ENCODE data around the gene CASQ2.

Gene CASQ2

DNA sequence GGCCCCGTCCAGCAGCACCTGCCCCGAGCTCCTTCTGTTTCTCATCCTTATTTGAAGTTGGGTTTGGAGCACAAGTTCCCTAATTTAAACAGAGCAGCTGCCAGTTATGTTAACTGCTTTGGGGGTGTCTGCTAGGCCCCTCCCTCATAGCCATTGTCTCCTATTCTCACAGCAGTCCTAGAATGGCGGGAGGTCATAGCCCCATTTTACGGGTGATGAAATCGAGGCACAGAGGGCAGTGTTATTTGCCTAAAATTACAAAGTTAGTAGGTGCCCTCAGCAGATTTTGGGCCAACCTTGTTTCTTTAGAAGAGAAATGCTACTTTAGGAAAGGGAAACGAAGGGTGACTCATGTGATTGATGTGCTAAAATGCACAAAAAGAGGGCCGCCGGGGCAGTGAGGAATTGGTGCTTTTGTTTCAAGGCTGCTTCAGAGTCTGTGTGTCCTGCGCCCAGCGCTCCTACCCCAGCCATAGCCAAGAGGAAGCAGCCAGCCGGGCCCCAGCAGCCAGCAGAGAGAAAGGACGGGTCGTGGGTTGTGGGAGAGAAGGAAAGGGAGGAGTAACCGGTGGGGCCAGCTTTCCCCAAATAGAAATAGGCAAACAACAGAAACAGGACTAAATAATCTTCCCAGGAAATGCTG, 113.7 kb downstream of the CASQ2 start:
- Histone ChIP-seq H3K4me3 (ENCODE audit: low read length) (no peak overlapping the region), H3K27me3 (ENCODE audit: control insufficient read depth, insufficient read depth, low read length) (no peaks in the 10 kb centered on the region), H3K36me3 (ENCODE audit: control insufficient read depth, low read depth, low read length) (peaks cover 14% of the 10 kb centered on the region), H3K4me1 (ENCODE audit: control insufficient read depth, low read depth, low read length) (peaks cover 34% of the 10 kb centered on the region), H3K9me3 (ENCODE audit: control insufficient read depth, low read depth, low read length) (no peaks in the 10 kb centered on the region), H3K9ac (ENCODE audit: low read length) (no peak overlapping the region), H3K27ac (ENCODE audit: low read length) (no peak overlapping the region)

DNA sequence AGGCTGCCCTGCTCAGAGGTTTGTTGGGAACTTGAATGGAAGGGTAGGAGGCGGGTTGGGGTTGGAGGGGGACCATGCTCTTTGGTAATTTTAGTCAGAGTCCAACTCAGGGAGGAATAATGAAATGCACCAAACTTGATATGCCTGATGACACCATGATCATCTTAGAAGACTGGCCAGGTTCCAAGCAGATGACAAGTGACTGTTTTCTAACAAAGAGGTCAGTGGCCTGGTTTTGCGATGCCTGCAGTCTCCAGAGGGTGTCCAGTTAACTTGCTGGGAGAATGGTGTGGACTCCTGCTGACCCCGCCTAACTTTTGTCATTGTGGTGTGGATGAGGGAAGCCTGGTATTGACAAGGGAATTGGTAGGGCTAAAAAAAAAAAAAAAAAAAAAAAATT, 114.4 kb downstream of the CASQ2 start:
- Histone ChIP-seq H3K9ac (ENCODE audit: low read length) (no peak overlapping the region), H3K36me3 (ENCODE audit: control insufficient read depth, low read depth, low read length) (peaks cover 13% of the 10 kb centered on the region)

DNA sequence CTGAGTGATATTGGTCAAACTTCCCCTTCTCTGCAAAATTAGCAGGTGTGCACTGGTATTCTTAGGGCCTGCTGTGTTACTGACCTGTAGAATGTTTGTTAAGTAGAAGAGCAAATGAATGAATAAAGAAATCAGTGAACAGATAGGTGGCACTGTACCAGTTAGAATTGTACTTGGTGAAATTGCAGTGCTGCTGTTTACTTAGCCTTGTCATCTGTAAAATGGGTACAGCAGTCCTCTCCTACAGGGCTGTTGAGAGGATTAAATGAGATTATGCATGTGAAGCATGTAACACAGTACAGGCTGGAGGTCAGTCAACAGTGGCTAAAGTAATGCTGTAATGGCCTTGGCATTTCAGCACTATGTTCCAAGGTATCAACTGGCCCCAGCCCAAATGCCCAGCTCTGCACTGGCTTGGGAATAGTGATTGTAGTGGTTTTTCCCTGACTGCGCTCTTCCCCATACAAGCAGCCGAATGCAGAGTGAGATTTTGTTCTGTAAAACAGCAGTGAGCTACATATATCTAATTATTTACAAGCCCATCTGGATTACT, 116.2 kb downstream of the CASQ2 start:
- Histone ChIP-seq H3K27me3 (ENCODE audit: control insufficient read depth, insufficient read depth, low read length) (no peaks in the 10 kb centered on the region), H3K36me3 (ENCODE audit: control insufficient read depth, low read depth, low read length) (peaks cover 4% of the 10 kb centered on the region), H3K9me3 (ENCODE audit: control insufficient read depth, low read depth, low read length) (no peaks in the 10 kb centered on the region), H3K4me3 (ENCODE audit: low read length) (no peak overlapping the region), H3K9ac (ENCODE audit: low read length) (no peak overlapping the region), H3K27ac (ENCODE audit: low read length) (no peak overlapping the region), H3K4me1 (ENCODE audit: control insufficient read depth, low read depth, low read length) (peaks cover 55% of the 10 kb centered on the region)

More for the DNA sequence above, 114.4 kb downstream of the CASQ2 start:
- H3K27ac ChIP-seq (ENCODE audit: low read length), result no peak overlapping the region
- peaks cover 39% of the 10 kb centered on the region for H3K4me1 ChIP-seq (ENCODE audit: control insufficient read depth, low read depth, low read length)
- H3K27me3 ChIP-seq (ENCODE audit: control insufficient read depth, insufficient read depth, low read length), result no peaks in the 10 kb centered on the region
- no peaks in the 10 kb centered on the region for H3K9me3 ChIP-seq (ENCODE audit: control insufficient read depth, low read depth, low read length)
- H3K4me3 ChIP-seq (ENCODE audit: low read length), result no peak overlapping the region

DNA sequence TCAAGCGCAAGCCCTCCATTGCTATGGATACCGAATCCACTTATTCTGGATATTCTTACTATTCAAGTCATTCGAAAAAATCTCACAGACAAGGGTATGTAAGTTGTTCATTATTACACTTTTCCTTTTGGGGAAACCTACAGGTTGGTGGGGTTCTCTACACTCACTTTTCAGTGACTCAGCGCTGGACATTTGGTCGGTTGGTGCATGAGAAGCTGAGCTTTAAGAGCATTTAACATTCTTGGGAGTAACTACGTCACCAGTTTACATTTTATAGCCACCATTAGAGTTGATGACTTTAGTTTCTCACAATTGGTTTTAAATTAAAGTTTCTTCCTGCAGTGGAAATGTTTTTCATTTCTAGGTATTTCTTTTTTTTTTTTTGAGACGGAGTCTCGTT, 117.1 kb downstream of the CASQ2 start:
- H3K27me3 ChIP-seq (ENCODE audit: control insufficient read depth, insufficient read depth, low read length), result no peaks in the 10 kb centered on the region
- H3K4me1 ChIP-seq (ENCODE audit: control insufficient read depth, low read depth, low read length), result peaks cover 59% of the 10 kb centered on the region
- no peak overlapping the region for H3K27ac ChIP-seq (ENCODE audit: low read length)
- peaks cover 4% of the 10 kb centered on the region for H3K36me3 ChIP-seq (ENCODE audit: control insufficient read depth, low read depth, low read length)
- no peaks in the 10 kb centered on the region for H3K9me3 ChIP-seq (ENCODE audit: control insufficient read depth, low read depth, low read length)
- H3K4me3 ChIP-seq (ENCODE audit: low read length), result no peak overlapping the region
- no peak overlapping the region for H3K9ac ChIP-seq (ENCODE audit: low read length)

DNA sequence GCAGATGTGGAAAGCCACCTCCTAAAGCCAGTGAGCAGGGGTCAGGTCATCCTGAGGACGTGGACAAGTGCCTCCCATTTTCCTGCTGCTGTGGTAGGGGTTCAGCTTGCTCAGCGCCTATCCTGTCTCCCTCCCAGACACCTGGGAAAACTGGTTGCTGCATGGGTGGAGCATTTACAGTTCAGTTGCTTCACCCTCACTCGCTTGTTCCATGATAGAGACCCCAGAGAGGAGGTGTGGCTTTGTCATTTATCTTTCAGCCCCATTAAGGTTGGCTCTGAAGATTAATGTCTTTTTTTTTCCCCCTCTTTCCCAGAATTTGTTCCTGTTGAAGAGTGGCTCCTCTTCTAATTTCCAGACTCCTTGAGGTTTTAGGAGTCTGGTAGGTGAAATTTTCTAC, 117.6 kb downstream of the CASQ2 start:
- H3K36me3 ChIP-seq (ENCODE audit: control insufficient read depth, low read depth, low read length), result peaks cover 4% of the 10 kb centered on the region
- no peak overlapping the region for H3K9ac ChIP-seq (ENCODE audit: low read length)
- peaks cover 60% of the 10 kb centered on the region for H3K4me1 ChIP-seq (ENCODE audit: control insufficient read depth, low read depth, low read length)
- no peaks in the 10 kb centered on the region for H3K27me3 ChIP-seq (ENCODE audit: control insufficient read depth, insufficient read depth, low read length)
- no peak overlapping the region for H3K4me3 ChIP-seq (ENCODE audit: low read length)
- H3K9me3 ChIP-seq (ENCODE audit: control insufficient read depth, low read depth, low read length), result no peaks in the 10 kb centered on the region
- H3K27ac ChIP-seq (ENCODE audit: low read length), result no peak overlapping the region
